Lower leg skin (tissue), 3 donors: ENCODE measurements around the gene CD38.

Experiments
- POLR2A ChIP-seq, 2 donors: fragments of 450-650 bp; IDR thresholded peaks; one replicate each; pipeline ENCODE4 v1.6.1; 2016 to 2017; ENCODE audit warnings: antibody characterized with exemption in 2 of 2, mild to moderate bottlenecking in 1 of 2, moderate library complexity in 1 of 2
- TF ChIP-seq, protein P1 (sequence below), 3 donors: fragments of 450-650 bp; IDR thresholded peaks; one replicate each; pipeline ENCODE4 v1.5.1; 2016; ENCODE audit warnings: antibody characterized with exemption in 3 of 3, mild to moderate bottlenecking in 3 of 3, moderate library complexity in 2 of 3

DNA sequence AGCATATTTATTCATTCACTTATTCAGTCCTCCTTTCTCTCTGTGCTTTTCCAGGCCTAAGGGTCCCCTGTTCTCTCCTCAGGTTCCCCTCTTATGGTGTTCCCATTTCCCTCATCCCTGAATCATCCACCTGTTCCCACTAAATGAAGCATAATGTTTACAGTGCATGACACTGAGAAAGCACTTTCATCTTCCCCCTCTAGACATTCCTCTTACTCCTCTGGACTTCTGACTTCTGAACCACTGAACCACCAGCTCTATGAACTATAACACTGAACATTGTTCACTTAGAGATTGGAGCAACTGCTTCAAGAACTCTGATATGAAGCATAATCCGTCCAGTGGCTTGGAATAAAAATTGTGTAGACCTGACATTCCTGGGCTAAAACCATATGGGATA, 59.5 kb downstream of the CD38 start:
- TF ChIP-seq, protein P1, sequence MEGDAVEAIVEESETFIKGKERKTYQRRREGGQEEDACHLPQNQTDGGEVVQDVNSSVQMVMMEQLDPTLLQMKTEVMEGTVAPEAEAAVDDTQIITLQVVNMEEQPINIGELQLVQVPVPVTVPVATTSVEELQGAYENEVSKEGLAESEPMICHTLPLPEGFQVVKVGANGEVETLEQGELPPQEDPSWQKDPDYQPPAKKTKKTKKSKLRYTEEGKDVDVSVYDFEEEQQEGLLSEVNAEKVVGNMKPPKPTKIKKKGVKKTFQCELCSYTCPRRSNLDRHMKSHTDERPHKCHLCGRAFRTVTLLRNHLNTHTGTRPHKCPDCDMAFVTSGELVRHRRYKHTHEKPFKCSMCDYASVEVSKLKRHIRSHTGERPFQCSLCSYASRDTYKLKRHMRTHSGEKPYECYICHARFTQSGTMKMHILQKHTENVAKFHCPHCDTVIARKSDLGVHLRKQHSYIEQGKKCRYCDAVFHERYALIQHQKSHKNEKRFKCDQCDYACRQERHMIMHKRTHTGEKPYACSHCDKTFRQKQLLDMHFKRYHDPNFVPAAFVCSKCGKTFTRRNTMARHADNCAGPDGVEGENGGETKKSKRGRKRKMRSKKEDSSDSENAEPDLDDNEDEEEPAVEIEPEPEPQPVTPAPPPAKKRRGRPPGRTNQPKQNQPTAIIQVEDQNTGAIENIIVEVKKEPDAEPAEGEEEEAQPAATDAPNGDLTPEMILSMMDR (IDR thresholded peaks at IDR 0.05) = no peak
- no peak for TF ChIP-seq POLR2A (IDR thresholded peaks at IDR 0.05)
